Mammary epithelial cell (primary cell): ENCODE results near the gene MAGI1.

ENCODE experiments used
- CTCF ChIP-seq, 2 donors: IDR thresholded peaks in 1 of 2; conservative IDR thresholded peaks in 1 of 2; 2 replicates each; pipeline ENCODE4 v1.5.1; 2011 to 2012; ENCODE audit warnings: inconsistent platforms in 2 of 2, low read length in 2 of 2, mild to moderate bottlenecking in 2 of 2, control low read depth in 1 of 2, low read depth in 1 of 2; ENCODE audit not compliant: insufficient read depth in 1 of 2; ENCODE audit errors: extremely low read depth in 1 of 2
- EZH2 ChIP-seq: IDR thresholded peaks from 2 replicates; pipeline ENCODE4 v1.6.1; 2012; ENCODE audit warnings: low read length, inconsistent platforms, borderline replicate concordance

DNA sequence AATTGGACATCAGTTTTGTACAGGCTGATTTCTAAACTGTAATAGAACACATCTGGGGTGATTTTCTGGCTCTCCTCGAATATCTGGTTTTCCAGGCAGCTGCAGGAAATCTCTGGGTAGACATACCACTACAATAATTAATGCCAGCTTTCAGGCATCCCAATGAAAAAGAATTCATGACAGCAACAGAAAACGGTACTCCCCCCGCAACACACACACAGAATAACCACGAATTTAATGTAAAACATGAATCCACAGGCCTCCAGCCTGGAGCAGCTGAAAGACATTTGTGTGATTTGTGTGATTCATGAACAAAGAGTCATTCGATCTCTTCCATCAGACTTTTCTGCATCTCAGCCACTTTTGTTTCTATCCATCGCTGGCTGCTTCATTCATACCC, 262.2 kb downstream of the MAGI1 start:
- no peak for TF ChIP-seq EZH2
- TF ChIP-seq CTCF (conservative IDR thresholded peaks at IDR 0.05 in 1 of 2, IDR thresholded peaks at IDR 0.05 in 1 of 2; ENCODE audit: extremely low read depth in 1 of 2, insufficient read depth in 1 of 2, low read depth in 1 of 2, low read length in 2 of 2): no peak
